ENCODE measurements around the gene CASP3. TPM values are rescaled to one million over a fixed set of nuclear protein-coding genes. Genes with fewer than 3 reads are reported as not detected.
"Not testable (repeated sequence)": the region's sequence is repeated elsewhere in the genome, so short reads cannot be mapped to it uniquely, and the experiment has no call there.

Gene CASP3
- total and polyA plus RNA-seq, 12 donors: 8.5 to 44.5 (median 19.4) TPM

GRCh38 chr4:184613405-184613804, 35.8 kb downstream of the CASP3 start:
- H3K27ac ChIP-seq: no peak overlapping the region
- H3K9me3 ChIP-seq (replicated peaks in 1 of 3): no peaks in the 10 kb centered on the region
- H3K4me3 ChIP-seq: no peak overlapping the region
- H3K27me3 ChIP-seq: no peaks in the 10 kb centered on the region
- TF ChIP-seq POLR2A (IDR thresholded peaks at IDR 0.05) (no peak), CTCF (IDR thresholded peaks at IDR 0.05) (no peak)
- H3K4me1 ChIP-seq (replicated peaks in 1 of 2): no peaks in the 10 kb centered on the region
- DNase-seq: no peak
- intact Hi-C loops (cut with DNase I): no loop called here
- no peaks in the 10 kb centered on the region for H3K36me3 ChIP-seq (replicated peaks in 1 of 2)
- 69 to 87% (median 76%) methylated on average over 2 of the region's 2 CpGs for WGBS, 4 donors

- DNase-seq: no peak
- H3K27me3 ChIP-seq: no peaks in the 10 kb centered on the region
- WGBS, 4 donors: 86 to 93% (median 92%) methylated on average over 3 of the region's 3 CpGs
- no peak for TF ChIP-seq CTCF (IDR thresholded peaks at IDR 0.05)
- no peak for TF ChIP-seq POLR2A (IDR thresholded peaks at IDR 0.05)
- H3K9me3 ChIP-seq (replicated peaks in 1 of 3): no peaks in the 10 kb centered on the region
- no peak overlapping the region for H3K4me3 ChIP-seq
- H3K27ac ChIP-seq: no peak overlapping the region
- intact Hi-C loops (cut with DNase I): no loop called here
- H3K36me3 ChIP-seq (replicated peaks in 1 of 2): no peaks in the 10 kb centered on the region
- no peaks in the 10 kb centered on the region for H3K4me1 ChIP-seq (replicated peaks in 1 of 2)
Measured at GRCh38 chr4:184612074-184612473, 37.2 kb downstream of the CASP3 start.

- intact Hi-C loops (cut with DNase I); H3K27ac ChIP-seq; H3K4me1 ChIP-seq (replicated peaks in 1 of 2); H3K9me3 ChIP-seq (replicated peaks in 1 of 3); H3K4me3 ChIP-seq; DNase-seq; H3K27me3 ChIP-seq; H3K36me3 ChIP-seq (replicated peaks in 1 of 2): not testable (repeated sequence)
- WGBS, 4 donors: 87 to 97% (median 91%) methylated on average over 2 of the region's 2 CpGs
Measured at GRCh38 chr4:184607429-184607828, 41.8 kb downstream of the CASP3 start.

- H3K27me3 ChIP-seq; H3K27ac ChIP-seq; H3K4me1 ChIP-seq (replicated peaks in 1 of 2); H3K9me3 ChIP-seq (replicated peaks in 1 of 3); DNase-seq; intact Hi-C loops (cut with DNase I); H3K4me3 ChIP-seq; H3K36me3 ChIP-seq (replicated peaks in 1 of 2): not testable (repeated sequence)
- 0% methylated on average over 1 of the region's 1 CpG for WGBS, 4 donors
Measured at GRCh38 chr4:184602857-184603256, 46.4 kb downstream of the CASP3 start.

GRCh38 chr4:184600982-184601381, 48.3 kb downstream of the CASP3 start:
- WGBS, 4 donors: 78 to 100% (median 89%) methylated on average over 1 to 8 of the region's 8 CpGs
- H3K4me1 ChIP-seq (replicated peaks in 1 of 2); DNase-seq; H3K9me3 ChIP-seq (replicated peaks in 1 of 3); intact Hi-C loops (cut with DNase I); H3K36me3 ChIP-seq (replicated peaks in 1 of 2); H3K27me3 ChIP-seq; H3K4me3 ChIP-seq; H3K27ac ChIP-seq: not testable (repeated sequence)

- WGBS, 4 donors: 71 to 79% (median 73%) methylated on average over 6 to 7 of the region's 7 CpGs
- intact Hi-C loops (cut with DNase I): no loop called here
- H3K9me3 ChIP-seq (replicated peaks in 1 of 3): no peaks in the 10 kb centered on the region
- DNase-seq: peak in 6 of 7 donors; percentile 26 to 59 (median 34)
- H3K36me3 ChIP-seq (replicated peaks in 1 of 2): no peaks in the 10 kb centered on the region
- no peak overlapping the region for H3K4me3 ChIP-seq
- TF ChIP-seq POLR2A (IDR thresholded peaks at IDR 0.05) (no peak), CTCF (IDR thresholded peaks at IDR 0.05) (no peak)
- H3K27me3 ChIP-seq: no peaks in the 10 kb centered on the region
- H3K27ac ChIP-seq: peak overlapping the region in 1 of 5 donors; percentile 65
- H3K4me1 ChIP-seq (replicated peaks in 1 of 2): no peaks in the 10 kb centered on the region
Measured at GRCh38 chr4:184599492-184600135, 49.6 kb downstream of the CASP3 start.

All from adrenal gland (tissue), 12 donors.